ENCODE measurements around the gene CDRT15. TPM values are rescaled to one million over a fixed set of nuclear protein-coding genes. Genes with fewer than 3 reads are reported as not detected.
A peak's percentile ranks its signal among the peaks of the same experiment; 100 is the strongest.
"Not testable (repeated sequence)": the region's sequence is repeated elsewhere in the genome, so short reads cannot be mapped to it uniquely, and the experiment has no call there.

CDRT15 gene
- polyA plus RNA-seq, 1 experiment, result not detected

GRCh38 chr17:14268264-14268663, 31.6 kb upstream of the CDRT15 start:
- POLR2A ChIA-PET, result no interaction called here
- Histone ChIP-seq H3K36me3 (ENCODE audit: control insufficient read depth, insufficient read depth, low read length) (no peaks in the 10 kb centered on the region), H3K27me3 (ENCODE audit: control insufficient read depth, insufficient read depth, low read length) (peaks cover 8% of the 10 kb centered on the region), H3K4me3 (ENCODE audit: low read depth, low read length) (no peak overlapping the region)
- no peak for DNase-seq (ENCODE audit: low read depth)
- TF ChIP-seq CTCF (IDR thresholded peaks at IDR 0.05; ENCODE audit: insufficient read depth, low read depth, low read length), result no peak
- CTCF ChIA-PET, result interaction anchor here (0.7 to 1.0 kb wide), 3 partner anchors 9 to 1238 kb away, joined by 3 to 4 read pairs (median 3); no protein-coding TSS in a partner anchor

GRCh38 chr17:14261406-14261805, 24.7 kb upstream of the CDRT15 start:
- CTCF ChIA-PET, result no interaction called here
- H3K36me3 ChIP-seq (ENCODE audit: control insufficient read depth, insufficient read depth, low read length), result no peaks in the 10 kb centered on the region
- H3K27me3 ChIP-seq (ENCODE audit: control insufficient read depth, insufficient read depth, low read length), result no peaks in the 10 kb centered on the region; the same call in 1 of the 2 replicates
- DNase-seq (ENCODE audit: low read depth), result no peak
- no peak for TF ChIP-seq CTCF (IDR thresholded peaks at IDR 0.05; ENCODE audit: insufficient read depth, low read depth, low read length)
- no peak overlapping the region for H3K4me3 ChIP-seq (ENCODE audit: low read depth, low read length)
- POLR2A ChIA-PET, result no interaction called here

- H3K36me3 ChIP-seq (ENCODE audit: control insufficient read depth, insufficient read depth, low read length), result no peaks in the 10 kb centered on the region
- TF ChIP-seq CTCF (IDR thresholded peaks at IDR 0.05; ENCODE audit: insufficient read depth, low read depth, low read length), result no peak
- no peaks in the 10 kb centered on the region for H3K27me3 ChIP-seq (ENCODE audit: control insufficient read depth, insufficient read depth, low read length)
- POLR2A ChIA-PET, result no interaction called here
- H3K4me3 ChIP-seq (ENCODE audit: low read depth, low read length), result no peak overlapping the region
- no peak for DNase-seq (ENCODE audit: low read depth)
- CTCF ChIA-PET, result no interaction called here
These were observed 9.0 kb upstream of the CDRT15 start for GRCh38 chr17:14245629-14246028.

GRCh38 chr17:14245002-14245401, 8.3 kb upstream of the CDRT15 start:
- Histone ChIP-seq H3K36me3 (ENCODE audit: control insufficient read depth, insufficient read depth, low read length) (no peaks in the 10 kb centered on the region), H3K4me3 (ENCODE audit: low read depth, low read length) (no peak overlapping the region), H3K27me3 (ENCODE audit: control insufficient read depth, insufficient read depth, low read length) (no peaks in the 10 kb centered on the region)
- ChIA-PET POLR2A (no interaction called here), CTCF (no interaction called here)
- DNase-seq (ENCODE audit: low read depth), result no peak
- no peak for TF ChIP-seq CTCF (IDR thresholded peaks at IDR 0.05; ENCODE audit: insufficient read depth, low read depth, low read length)

- DNase-seq (ENCODE audit: low read depth); CTCF ChIA-PET; H3K4me3 ChIP-seq (ENCODE audit: low read depth, low read length); POLR2A ChIA-PET; H3K36me3 ChIP-seq (ENCODE audit: control insufficient read depth, insufficient read depth, low read length); H3K27me3 ChIP-seq (ENCODE audit: control insufficient read depth, insufficient read depth, low read length): not testable (repeated sequence)
These were observed 2.6 kb upstream of the CDRT15 start for GRCh38 chr17:14239271-14239670.

- CTCF ChIA-PET; H3K36me3 ChIP-seq (ENCODE audit: control insufficient read depth, insufficient read depth, low read length); DNase-seq (ENCODE audit: low read depth); H3K27me3 ChIP-seq (ENCODE audit: control insufficient read depth, insufficient read depth, low read length); POLR2A ChIA-PET; H3K4me3 ChIP-seq (ENCODE audit: low read depth, low read length): not testable (repeated sequence)
These were observed 630 bp downstream of the CDRT15 start for GRCh38 chr17:14236032-14236431.

GRCh38 chr17:14235047-14235446, 1.6 kb downstream of the CDRT15 start:
- CTCF ChIA-PET; H3K27me3 ChIP-seq (ENCODE audit: control insufficient read depth, insufficient read depth, low read length); H3K36me3 ChIP-seq (ENCODE audit: control insufficient read depth, insufficient read depth, low read length); POLR2A ChIA-PET; H3K4me3 ChIP-seq (ENCODE audit: low read depth, low read length); DNase-seq (ENCODE audit: low read depth): not testable (repeated sequence)

GRCh38 chr17:14231187-14231586, 5.5 kb downstream of the CDRT15 start:
- H3K4me3 ChIP-seq (ENCODE audit: low read depth, low read length); H3K27me3 ChIP-seq (ENCODE audit: control insufficient read depth, insufficient read depth, low read length); H3K36me3 ChIP-seq (ENCODE audit: control insufficient read depth, insufficient read depth, low read length); POLR2A ChIA-PET: not testable (repeated sequence)
- peak; percentile 16 for DNase-seq (ENCODE audit: low read depth)
- CTCF ChIA-PET, result interaction anchor here (0.6 kb wide), 1 partner anchor 171 kb away, joined by 3 read pairs; no protein-coding TSS in a partner anchor

Data from BJ (cell line).